ENCODE results near the gene SYT9.
"Not testable (repeated sequence)": the region's sequence is repeated elsewhere in the genome, so short reads cannot be mapped to it uniquely, and the experiment has no call there.

The SYT9 gene

DNA sequence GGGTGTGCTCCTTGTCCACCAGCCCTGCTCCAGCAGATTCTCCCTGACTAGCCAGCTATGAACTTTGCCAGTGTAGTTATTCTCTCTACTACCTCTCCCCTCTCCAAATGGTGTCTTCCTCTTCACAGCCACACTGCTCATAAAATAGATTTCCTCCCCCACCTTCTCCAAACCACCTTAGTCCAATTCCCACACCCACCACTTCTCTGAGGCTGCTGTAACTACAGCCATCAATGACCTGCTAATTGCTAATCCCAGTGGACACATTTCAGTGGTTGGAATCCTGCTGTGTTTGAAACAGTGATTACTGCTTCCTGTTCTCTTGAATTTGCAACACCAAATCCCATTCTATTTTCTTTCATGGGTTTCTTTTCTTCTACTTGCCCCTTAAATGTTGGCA is 23.4 kb downstream of the SYT9 start:
- no peak for DNase-seq

DNA sequence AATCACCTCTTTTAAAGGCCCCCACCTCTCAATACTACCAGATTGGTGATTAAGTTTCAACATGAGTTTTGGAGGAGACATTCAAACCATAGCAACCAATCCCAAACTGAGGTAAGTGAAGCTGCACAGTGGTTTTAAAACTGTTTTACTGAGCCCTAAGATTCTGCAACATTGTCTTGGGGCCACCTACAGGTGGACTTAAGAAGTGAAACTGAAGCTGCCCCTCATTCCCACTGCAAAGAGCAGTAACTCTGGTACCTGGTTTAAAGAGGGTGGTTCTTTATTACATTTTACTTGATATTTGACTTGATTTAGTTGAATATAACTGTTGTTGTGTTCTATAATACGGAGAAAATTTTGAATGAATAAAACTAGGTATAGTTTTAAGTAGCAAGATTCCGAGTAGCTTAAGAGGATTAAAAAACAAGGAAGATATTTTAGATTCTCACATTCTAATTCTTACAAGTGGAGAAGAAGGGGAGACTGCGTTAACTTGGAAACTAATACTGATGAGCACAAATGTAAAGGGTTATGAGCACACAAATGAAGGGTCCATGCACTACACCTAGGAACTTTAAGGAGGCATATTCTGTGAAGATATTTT is 26.7 kb downstream of the SYT9 start:
- no peak for DNase-seq

DNA sequence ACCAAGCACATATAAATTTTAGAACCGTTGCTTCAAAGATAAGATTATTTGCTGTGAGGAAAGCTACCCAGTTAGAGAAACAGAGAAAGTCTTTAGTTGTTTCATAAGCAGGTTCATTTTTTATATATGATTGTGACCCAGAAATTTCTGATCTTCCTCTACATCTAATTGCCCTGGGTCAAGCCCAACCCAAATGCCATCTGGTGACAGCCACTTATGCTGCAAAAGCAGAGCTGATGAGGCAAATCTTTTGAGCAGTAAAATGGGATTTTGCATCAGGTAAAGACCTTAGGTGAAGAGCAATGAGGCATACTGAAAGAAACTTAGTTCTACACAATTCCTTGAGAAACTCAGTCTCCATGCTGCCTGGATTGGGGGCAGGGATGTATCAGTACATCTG is 28.0 kb downstream of the SYT9 start:
- DNase-seq: no peak

DNA sequence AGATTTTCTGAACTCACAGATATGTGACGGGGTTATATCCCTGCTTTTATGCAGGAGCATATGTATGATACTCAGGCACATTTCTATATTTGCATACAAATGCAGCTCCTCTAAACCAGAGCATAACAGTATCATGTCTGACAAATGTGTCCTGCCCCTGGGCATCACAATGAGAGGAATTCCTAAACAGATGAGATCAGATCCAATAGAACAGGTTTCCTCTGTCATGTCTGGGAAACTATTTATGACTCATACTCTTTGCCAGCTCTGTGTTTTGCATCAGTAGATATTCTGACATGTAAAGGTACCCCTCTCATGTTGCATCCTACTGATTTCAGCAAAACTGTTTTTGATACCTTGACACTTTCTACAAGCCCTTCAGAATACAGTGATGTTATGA is 29.4 kb downstream of the SYT9 start:
- DNase-seq: no peak

DNA sequence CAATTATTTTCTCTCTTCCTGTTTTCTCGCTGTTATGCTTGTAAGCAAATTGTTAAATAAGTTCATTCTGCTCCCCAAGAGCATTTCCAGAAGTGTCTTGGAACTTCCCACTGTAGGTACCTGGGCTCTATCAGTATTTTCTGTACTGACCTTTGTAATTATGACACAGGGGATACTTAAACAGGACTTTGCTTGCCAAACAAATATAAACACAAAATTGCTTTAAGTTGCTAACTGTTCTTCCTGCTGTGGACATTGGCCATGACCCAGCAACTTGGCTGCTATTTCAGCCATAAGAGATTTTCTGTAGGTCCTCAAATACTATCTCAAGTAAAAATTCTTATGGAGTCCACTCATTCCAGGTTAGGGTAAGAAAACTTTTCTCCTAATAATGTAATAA is 30.1 kb downstream of the SYT9 start:
- no peak for DNase-seq

DNA sequence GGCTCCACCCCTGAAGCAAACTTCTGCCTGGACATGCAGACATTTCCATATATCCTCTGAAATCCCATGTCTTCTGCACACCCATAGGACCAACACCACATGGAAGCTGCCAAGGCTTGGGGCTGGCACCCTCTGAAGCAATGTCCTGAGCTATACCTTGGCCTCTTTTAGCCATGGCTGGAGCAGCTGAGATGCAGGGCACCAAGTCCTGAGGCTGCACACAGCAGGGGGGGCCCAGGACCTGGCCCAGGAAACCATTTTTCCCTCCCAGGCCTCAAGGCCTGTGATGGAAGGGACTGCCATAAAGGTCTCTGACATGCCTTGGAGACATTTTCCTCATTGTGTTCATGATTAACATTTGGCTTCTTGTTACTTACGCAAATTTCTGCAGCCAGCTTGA is 34.5 kb downstream of the SYT9 start:
- DNase-seq: no peak

DNA sequence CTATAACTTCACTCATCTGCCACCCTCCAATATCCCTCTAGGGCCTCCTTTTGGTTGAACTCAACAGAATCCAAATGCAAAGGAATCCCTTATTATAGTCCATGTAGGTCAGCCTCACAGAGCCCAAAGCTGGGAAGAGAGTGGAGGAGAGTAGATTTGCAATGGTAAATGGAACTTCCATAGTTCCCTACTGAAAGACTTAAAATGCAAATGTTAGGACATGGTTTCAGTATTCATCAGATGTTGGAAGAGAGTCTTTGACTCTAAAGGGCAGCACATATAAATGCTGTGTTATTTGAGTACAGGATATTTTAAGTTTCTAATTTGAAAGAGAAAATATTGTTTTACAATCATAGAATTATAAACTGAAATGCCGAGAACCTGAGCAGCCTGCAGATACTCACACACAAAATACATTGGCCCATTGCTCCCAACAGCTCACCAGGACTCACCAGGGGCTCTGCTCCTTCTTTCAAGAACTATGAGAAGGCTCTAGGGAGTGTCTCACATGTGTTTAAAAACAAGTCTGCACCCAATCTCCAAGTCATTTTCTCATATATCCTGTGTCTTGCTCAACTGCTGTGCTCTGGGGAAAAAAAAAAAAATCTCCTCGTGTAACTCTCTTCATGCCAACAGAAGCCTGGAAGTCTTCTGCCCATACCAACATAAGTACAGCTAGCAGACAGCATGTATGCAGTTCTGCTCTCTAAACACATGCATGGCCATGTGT is 39.6 kb downstream of the SYT9 start:
- DNase-seq: no peak

DNA sequence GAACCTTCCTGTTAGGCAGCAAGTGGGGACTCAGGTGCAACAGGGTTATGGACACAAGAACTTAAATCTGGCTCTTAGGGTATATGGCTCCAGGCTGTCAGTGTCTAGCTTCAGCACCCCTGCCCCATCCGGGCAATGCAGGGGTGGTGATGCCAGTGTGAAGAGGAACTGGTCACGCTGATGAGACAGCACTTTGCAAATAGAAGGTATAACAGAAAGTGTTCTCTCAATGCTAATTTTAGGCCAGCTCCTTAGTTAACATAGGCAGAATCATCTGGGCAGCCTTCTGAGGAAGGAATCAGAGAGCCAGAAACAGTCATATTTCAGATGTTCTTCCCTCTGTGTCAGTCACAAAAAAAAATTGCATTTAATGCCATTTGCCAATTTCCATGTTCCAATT is 41.2 kb downstream of the SYT9 start:
- DNase-seq: no peak

DNA sequence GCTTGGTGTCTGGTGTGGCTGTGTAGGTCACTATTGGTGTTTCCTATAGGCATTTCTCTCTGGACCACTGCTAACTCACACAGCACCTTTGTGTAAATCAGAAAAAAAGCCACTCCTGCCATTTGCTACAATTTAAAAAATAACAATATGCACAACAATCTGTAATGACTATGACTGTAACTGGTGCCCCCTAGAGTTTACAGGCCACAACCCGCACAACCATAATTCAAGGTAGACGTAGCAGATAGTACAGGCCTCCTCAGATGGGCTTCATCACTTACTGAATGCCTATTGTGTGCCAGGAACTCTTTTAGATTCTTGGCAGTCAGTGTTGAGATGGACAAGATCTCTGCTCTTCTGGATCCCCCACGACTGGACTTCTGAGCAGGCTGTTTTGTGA is 47.7 kb downstream of the SYT9 start:
- DNase-seq: no peak

DNA sequence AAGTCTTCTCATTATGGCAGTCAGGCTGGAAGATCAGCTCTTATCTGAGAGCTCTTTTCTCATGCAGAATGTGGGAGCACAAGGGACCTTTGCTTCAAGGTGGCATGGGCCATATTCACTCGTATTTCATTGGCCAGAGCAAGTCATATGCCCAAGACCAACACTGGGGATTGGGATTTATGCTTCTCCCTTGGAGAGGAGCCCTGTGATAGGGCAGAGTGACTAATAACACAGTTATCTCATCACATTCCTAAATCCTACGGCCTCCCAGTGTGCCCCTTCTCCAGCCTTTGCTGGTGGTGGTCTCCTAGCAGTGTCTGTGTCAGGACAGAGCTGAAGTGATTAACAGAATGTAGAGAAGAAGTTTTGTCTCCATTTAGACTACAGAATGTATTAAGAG is 48.6 kb downstream of the SYT9 start:
- no peak for DNase-seq

DNA sequence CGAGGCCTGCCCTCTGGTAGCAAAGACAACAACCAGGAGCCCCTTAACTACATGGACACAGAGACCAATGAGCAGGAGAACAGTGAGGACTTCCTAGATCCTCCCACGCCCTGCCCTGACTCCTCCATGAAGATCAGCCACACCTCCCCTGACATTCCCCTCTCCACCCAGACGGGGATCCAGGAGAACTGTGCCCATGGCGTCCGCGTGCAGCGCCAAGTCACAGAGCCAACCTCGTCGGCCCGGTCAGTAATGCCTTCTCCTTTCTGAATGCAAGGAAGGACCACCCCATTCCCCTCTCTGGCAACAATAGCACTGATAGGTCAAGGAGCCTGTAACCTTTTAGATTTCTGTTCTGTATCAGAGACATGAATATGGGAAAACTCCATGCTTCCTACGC is 51.4 kb downstream of the SYT9 start:
- DNase-seq: no peak

DNA sequence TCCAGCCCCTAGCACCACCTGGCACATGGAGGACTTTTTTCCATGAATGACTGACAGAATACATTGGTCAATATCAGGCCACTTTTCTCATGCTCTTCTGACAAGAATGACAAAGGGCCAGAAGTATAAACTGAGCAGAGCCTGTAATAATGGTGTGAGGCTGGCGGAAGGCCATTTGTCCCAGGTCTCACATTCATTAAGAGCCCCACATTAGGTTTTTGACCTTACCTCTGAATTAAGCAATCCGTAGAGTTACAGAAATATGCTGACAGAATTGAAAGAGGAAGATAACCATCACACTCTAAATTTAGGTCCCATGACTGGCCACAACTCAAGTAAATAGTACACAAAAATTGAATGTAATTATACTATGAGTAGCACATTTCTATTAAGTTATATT is 55.2 kb downstream of the SYT9 start:
- no peak for DNase-seq

DNA sequence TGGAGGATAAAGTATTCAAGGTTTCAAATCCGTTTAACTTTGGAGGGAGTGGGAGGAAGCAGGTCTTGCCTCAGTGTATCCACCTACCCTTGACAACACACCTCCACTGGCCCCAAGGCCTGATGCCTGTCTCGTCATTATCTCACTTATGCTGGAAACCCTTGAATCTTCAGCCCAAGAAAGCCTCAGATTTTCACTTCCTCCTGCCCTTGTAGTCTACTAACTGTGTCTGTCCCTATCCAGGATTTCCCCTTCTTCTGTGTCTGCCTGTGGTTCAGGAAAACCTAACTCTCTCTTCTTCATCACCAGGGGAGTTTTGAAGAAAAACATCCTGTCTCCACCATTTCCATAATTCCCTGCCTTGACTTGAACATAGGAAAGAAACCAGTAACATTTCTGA is 56.1 kb downstream of the SYT9 start:
- DNase-seq: no peak

DNA sequence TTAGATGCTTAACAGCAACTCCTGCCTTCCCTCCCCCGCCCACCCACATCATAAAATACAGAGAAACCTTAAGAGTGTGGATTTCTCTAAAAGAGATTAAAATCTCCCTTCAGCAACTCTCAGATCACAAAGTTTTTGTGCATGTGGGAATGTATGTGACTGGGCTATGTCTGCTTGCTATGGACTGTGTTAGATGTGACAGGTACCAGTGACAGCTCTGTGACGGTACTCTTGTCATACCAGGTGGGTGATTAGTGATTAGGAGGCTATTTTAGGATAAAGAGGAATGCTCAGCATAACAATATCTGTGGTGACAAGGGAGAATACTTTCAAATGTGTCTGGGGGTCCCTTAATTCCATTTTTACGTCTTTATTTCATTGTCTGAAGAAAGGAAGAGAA is 60.2 kb downstream of the SYT9 start:
- no peak for DNase-seq

DNA sequence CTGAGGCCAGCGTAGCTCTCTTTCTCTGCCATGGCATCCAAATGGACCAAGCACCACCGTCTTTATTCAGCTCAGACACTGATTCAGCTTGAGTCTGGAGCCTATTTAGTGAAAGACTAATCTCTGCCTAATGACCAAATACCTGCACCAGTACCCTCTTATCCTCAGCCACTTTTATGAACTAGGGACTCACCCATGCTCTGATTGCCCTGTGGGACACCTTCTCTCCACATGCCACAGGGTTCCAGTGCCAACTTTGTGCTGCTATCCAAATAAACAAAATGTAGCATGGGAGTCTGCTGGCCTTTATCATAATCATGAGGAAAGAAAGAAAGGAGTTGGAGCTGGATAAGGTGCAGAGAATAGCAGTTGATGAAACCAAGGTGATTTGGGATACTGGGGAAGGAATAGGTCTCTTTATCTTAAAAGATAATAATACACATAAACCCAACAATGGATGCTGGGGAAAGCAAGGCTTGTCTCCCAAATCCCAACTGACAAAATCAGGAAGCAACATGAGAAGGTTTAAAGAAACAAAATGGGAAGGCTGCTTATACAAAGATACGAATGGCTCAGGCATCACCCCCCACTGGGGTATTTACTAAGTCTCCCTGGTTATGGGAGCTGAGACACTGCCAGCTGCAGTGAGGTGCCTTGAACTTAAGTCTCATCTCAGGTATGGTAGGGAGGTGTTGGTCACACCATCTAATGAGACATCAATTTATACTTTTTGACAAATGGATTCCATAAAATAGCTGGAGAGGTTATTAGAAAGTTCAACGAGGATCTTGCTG is 63.3 kb downstream of the SYT9 start:
- DNase-seq: no peak

DNA sequence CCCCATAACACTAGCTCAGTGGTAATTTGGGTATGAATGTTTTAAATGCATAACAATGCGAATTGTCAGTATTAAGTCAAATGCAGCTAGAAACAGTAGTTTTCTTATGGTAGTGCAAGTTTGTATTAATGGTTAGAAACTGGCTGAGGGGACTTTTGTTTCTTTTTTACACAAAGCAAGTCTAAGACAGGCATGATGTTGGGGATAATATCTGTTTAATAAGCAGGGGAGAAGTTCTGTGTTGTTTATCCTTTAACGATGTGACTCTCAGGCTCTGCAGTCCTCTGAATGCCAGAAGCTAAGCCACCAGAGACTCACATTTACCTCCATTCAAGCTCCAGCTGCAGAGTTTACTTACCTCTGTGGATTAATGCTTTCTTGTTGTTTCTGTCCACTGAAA is 67.8 kb downstream of the SYT9 start:
- DNase-seq: no peak

DNA sequence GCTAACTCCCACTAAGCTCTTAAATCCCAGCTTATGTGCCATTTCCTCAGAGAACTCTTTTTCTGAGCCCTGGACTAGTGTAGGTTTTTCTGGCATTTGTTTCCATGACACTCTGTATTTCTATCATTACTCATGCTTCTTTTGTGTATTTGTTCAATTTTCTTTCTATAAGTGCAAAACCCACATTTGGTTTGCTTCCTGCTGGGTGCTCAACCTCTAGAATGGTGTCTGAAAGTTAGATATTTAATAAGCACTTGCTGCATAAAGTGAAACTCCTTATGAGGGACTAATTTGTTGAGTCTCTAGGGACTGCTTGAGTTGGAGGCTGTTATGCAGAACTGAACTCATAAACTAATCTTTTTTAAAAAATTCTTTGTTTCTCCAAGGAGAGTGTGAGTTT is 68.6 kb downstream of the SYT9 start:
- DNase-seq: no peak

DNA sequence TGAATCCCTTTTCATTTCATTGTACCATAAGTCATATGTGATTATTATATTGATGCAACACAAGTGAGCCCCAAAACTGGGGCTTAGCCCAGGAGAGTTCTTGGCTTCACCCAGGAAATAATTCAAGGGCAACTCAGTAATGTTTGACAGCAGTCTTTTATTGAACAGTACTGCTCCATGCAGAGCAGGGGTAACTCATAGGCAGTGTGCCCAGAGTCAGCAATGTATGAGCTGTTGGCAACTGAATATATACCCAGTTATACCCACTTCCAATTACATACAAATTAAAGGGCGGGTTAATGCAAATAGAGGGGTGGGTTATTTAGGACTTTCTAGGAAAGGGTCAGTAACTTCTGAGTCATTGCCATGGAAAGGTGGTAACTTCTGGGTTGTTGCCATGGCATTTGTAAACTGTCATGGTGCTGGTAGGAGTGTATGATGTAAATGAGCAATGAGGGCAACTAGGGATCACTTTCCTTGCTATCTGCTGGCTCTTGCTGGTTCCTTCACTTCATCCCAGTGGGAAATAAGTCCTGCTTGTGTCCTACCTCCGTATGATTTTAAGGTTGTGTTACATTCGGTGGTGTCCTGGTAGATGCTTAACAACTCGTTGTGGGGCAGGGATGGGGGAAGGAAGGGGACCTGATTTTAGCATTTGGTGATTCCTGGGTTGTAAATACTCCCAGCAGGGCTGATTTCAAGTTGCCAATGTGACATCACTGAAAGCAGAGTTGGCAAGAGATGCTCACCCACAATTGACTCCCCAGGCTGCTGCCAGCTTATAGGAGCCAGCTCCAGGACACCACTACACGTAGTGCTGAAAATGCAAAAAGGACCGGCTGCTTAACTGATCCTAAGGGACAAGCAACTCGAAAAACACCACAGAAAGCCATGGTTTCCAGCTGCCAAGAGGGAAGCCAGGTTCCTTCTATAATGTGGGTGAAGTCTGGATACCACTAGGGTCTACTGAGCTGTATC is 70.1 kb downstream of the SYT9 start:
- no peak for DNase-seq

DNA sequence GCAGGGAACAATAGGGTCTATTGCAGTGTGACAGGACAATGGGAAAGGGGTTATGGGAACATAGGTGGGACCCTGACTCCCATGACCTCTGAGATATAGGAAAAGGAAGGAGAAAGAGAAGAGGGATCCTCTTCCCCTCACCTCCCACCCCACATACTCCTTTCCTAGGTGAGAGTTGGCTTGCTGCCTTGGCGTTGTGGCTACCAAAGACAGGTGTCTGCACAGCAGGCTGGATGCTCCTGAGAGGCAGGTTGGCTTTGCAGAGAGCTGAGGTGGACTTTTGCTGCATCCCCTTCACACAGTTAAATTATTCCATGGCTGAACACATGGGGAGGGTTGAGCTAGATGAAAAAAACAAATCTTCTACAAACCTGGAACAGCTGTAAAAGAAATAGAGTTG is 80.7 kb downstream of the SYT9 start:
- DNase-seq: no peak

DNA sequence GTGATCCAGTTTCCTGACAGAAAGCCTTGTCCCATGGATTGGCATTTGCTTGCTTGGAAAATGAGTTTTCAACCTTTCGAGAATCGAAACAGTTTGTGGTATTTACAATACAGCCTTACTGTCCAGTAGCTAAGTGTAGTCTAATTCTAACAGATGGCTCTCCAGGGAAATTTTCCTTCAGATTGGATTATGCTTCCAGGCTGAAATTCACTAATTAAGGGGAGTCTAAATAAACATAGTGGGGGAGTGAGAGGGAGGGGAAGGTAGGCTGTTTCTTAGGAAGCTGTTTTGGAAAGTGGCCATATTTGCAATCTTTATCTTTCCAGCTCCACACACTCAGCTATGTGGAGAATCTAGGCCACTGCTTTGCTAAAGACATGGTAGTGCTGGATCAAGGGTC is 81.3 kb downstream of the SYT9 start:
- DNase-seq: no peak

DNA sequence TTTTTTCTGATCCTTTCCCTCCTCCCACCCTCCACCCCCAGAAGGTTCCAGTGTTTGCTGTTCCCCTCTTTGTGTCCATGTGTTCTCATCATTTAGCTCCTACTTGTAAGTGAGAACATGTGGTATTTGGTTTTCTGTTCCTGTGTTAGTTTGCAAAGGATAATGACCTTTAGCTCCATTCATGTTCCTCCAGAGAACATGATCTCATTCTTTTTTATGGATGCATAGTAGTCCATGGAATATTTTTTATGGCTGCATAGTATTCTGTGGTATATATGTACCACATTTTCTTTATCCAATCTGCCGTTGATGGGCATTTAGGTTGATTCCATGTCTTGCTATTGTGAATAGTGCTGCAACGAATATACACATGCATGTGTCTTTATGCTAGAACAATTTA is 83.7 kb downstream of the SYT9 start:
- not testable (repeated sequence) for DNase-seq

DNA sequence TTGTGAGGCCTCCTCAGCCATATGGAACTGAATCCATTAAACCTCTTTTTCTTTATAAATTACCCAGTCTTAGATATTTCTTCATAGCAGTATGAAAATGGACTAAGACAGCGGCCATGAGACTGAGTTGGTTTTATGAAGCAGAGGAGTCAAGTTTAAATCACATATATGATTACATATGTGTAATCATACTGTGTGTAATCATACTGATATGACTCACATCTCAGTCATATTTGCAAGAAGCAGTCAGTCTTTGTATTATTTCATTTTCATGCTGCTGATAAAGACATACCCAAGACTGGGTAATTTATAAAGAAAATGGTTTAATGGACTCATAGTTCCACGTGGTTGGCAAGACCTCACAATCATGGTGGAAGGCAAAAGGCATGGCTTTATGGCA is 89.8 kb downstream of the SYT9 start:
- DNase-seq: no peak
